PFSK-1 (cell line): ENCODE results near the gene TBPL2.

Experiments
- REST ChIP-seq, 2 experiments: IDR thresholded peaks; 2 replicates each; pipeline versions ENCODE4 v1.6.1 to v1.8.0; 2011 to 2012; ENCODE audit warnings: low read depth in 2 of 2, low read length in 2 of 2, control low read depth in 1 of 2, inconsistent platforms in 1 of 2, mild to moderate bottlenecking in 1 of 2, moderate library complexity in 1 of 2; ENCODE audit not compliant: insufficient read depth in 1 of 2
- SIN3A ChIP-seq: IDR thresholded peaks from 2 replicates; pipeline ENCODE4 v1.6.1; 2012; ENCODE audit warnings: mild to moderate bottlenecking, low read length, moderate library complexity, borderline replicate concordance; ENCODE audit not compliant: insufficient read depth

DNA sequence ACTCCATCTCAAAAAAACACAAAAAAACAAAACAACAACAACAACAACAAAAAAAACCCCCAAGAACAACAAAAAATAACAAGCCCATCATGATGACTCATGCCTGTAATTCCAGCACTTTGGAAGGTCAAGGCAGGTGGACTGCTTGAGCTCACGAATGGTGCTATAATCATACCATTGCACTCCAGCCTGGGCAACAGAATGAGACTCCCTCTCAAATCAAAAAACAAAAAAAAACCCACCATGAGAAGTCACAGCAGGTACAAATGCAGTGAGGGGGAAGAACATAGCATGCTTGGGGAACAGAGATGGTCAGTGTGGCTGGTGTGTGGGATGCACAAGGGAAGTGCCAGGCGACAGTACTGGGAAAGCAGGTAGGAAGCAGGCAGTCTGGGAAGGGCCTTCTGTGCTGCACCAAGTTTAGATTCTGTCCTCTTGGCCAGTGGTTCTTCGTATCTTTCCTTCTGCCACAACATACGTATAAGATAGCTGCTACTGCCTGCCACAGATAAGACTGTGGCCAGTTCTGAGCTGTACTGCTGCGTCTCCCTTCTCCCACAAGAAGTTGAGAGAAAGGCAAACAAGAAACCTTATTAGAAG lies 56.8 kb downstream of the TBPL2 start:
- TF ChIP-seq SIN3A, result no peak
- TF ChIP-seq REST (IDR thresholded peaks at IDR 0.05; ENCODE audit: insufficient read depth in 1 of 2, low read depth in 2 of 2, low read length in 2 of 2), result no peak
